ENCODE measurements around the gene MYL3.

The MYL3 gene

GRCh38 chr3:46880884-46881595 is 17.8 kb upstream of the MYL3 start:
- Histone ChIP-seq H3K36me3 (ENCODE audit: control insufficient read depth, low read length) (no peaks in the 10 kb centered on the region), H3K4me1 (ENCODE audit: control insufficient read depth, low read length) (no peaks in the 10 kb centered on the region; the same call in 1 of the 2 replicates), H4K20me1 (ENCODE audit: control insufficient read depth, insufficient read depth, low read depth, low read length) (0 out of 2 replicates have a peak, but pooled peaks cover 3% of the 10 kb centered on the region), H3K27ac (ENCODE audit: low read depth, low read length) (no peak overlapping the region), H3K79me2 (ENCODE audit: control insufficient read depth, low read length) (no peaks in the 10 kb centered on the region), H3K9me3 (ENCODE audit: control insufficient read depth, insufficient read depth, low read length) (no peaks in the 10 kb centered on the region), H3K9me2 (replicated peaks; ENCODE audit: control insufficient read depth, low read length) (no peaks in the 10 kb centered on the region), H3K4me3 (ENCODE audit: low read length) (no peak overlapping the region), H3K27me3 (ENCODE audit: control insufficient read depth, low read length) (peaks cover 53% of the 10 kb centered on the region), H3K4me2 (ENCODE audit: low read length) (no peak overlapping the region), H3F3A (ENCODE audit: control insufficient read depth, insufficient read depth) (no peaks in the 10 kb centered on the region)
- TF ChIP-seq CTCF (IDR thresholded peaks at IDR 0.05; ENCODE audit: low read depth, low read length, poor library complexity, severe bottlenecking) (no peak), EZH2phosphoT487 (IDR thresholded peaks at IDR 0.05; ENCODE audit: borderline replicate concordance, low read length) (no peak)

GRCh38 chr3:46878781-46879436 is 15.7 kb upstream of the MYL3 start:
- Histone ChIP-seq H3K4me1 (ENCODE audit: control insufficient read depth, low read length) (peaks cover 8% of the 10 kb centered on the region), H3K27me3 (ENCODE audit: control insufficient read depth, low read length) (peaks cover 37% of the 10 kb centered on the region), H3K4me3 (ENCODE audit: low read length) (no peak overlapping the region), H3F3A (ENCODE audit: control insufficient read depth, insufficient read depth) (no peaks in the 10 kb centered on the region), H3K27ac (ENCODE audit: low read depth, low read length) (no peak overlapping the region), H3K9me3 (ENCODE audit: control insufficient read depth, insufficient read depth, low read length) (no peaks in the 10 kb centered on the region), H3K36me3 (ENCODE audit: control insufficient read depth, low read length) (no peaks in the 10 kb centered on the region), H4K20me1 (ENCODE audit: control insufficient read depth, insufficient read depth, low read depth, low read length) (0 out of 2 replicates have a peak, but pooled peaks cover 3% of the 10 kb centered on the region), H3K4me2 (ENCODE audit: low read length) (no peak overlapping the region), H3K79me2 (ENCODE audit: control insufficient read depth, low read length) (no peaks in the 10 kb centered on the region), H3K9me2 (replicated peaks; ENCODE audit: control insufficient read depth, low read length) (no peaks in the 10 kb centered on the region)
- no peak for TF ChIP-seq EZH2phosphoT487 (IDR thresholded peaks at IDR 0.05; ENCODE audit: borderline replicate concordance, low read length)
- TF ChIP-seq CTCF (IDR thresholded peaks at IDR 0.05; ENCODE audit: low read depth, low read length, poor library complexity, severe bottlenecking) = no peak

GRCh38 chr3:46877406-46878125 is 14.3 kb upstream of the MYL3 start, which contains the start of gene PTH1R:
PTH1R (plus strand) TSS chr3:46877721; CDS start chr3:46883560, 5,839 bp downstream.
- H3K36me3 ChIP-seq (ENCODE audit: control insufficient read depth, low read length) = no peaks in the 10 kb centered on the region
- no peaks in the 10 kb centered on the region for H3K79me2 ChIP-seq (ENCODE audit: control insufficient read depth, low read length)
- no peak for TF ChIP-seq CTCF (IDR thresholded peaks at IDR 0.05; ENCODE audit: low read depth, low read length, poor library complexity, severe bottlenecking)
- no peak for TF ChIP-seq EZH2phosphoT487 (IDR thresholded peaks at IDR 0.05; ENCODE audit: borderline replicate concordance, low read length)
- H3K4me3 ChIP-seq (ENCODE audit: low read length) = no peak within 1 kb of the TSS
- H3K4me1 ChIP-seq (ENCODE audit: control insufficient read depth, low read length) = peaks cover 21% of the 10 kb centered on the region
- H3K27ac ChIP-seq (ENCODE audit: low read depth, low read length) = no peak within 1 kb of the TSS
- H3K9me3 ChIP-seq (ENCODE audit: control insufficient read depth, insufficient read depth, low read length) = no peaks in the 10 kb centered on the region
- H3K9me2 ChIP-seq (replicated peaks; ENCODE audit: control insufficient read depth, low read length) = no peaks in the 10 kb centered on the region
- H3K27me3 ChIP-seq (ENCODE audit: control insufficient read depth, low read length) = peaks cover 31% of the 10 kb centered on the region
- H3F3A ChIP-seq (ENCODE audit: control insufficient read depth, insufficient read depth) = no peaks in the 10 kb centered on the region
- H4K20me1 ChIP-seq (ENCODE audit: control insufficient read depth, insufficient read depth, low read depth, low read length) = no peaks in the 10 kb centered on the region
- H3K4me2 ChIP-seq (ENCODE audit: low read length) = no peak within 1 kb of the TSS

Measured in DOHH2 (cell line).